T-helper 22 cell (primary cell): ENCODE results near the gene ZNF224.
"Not testable (repeated sequence)": the region's sequence is repeated elsewhere in the genome, so short reads cannot be mapped to it uniquely, and the experiment has no call there.

ENCODE experiments used
- DNase-seq: peaks from one replicate; pipeline ENCODE4 v3.0.0-alpha.2; 2020; ENCODE audit warnings: low read depth

Gene ZNF224

DNA sequence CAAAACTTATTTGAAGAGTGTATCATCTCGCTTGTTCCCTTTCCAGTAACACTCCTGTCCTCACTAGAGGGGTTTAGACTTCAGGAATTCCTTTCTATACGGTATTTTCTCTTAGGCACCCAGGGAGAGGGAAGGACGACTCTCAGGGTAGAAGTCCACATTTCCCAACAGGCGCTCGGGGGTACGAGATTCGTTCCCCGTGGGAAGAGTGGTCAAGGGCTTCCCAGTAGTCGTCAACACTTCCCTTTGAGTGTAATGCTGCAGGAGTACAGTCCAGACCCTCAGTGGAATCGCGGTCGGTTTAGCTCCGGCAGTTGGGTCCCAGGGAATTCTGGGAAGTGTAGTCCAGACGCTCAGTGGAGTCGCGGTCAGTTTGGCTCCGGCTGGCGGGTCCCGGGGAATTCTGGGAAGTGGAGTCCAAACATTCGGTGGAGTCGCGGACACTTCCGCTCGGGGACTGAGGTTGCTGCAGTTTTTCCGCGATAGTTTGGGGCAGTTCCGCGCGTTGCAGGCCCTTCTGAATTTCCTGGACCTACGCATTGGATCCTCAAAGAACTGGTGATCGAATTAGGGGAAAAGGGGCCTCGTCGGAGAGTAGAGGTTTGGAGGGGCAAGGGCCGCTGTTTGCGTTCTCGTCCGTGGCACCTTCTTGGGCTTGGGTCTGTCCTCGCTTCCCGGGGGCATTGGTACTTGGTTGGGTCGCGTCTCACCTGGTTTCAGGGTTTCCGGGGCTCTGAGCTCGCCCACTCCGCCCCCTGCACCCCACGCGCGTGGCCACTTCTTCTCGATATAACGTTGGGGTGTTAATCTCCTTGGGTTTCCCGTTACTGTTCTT is at the start of gene ZNF224:
TSS of gene ZNF224 (plus strand) at position 431 of the 835 bp plus-strand sequence. CDS start 3,513 bp downstream, outside the sequence.
- peak; percentile 65 for DNase-seq

DNA sequence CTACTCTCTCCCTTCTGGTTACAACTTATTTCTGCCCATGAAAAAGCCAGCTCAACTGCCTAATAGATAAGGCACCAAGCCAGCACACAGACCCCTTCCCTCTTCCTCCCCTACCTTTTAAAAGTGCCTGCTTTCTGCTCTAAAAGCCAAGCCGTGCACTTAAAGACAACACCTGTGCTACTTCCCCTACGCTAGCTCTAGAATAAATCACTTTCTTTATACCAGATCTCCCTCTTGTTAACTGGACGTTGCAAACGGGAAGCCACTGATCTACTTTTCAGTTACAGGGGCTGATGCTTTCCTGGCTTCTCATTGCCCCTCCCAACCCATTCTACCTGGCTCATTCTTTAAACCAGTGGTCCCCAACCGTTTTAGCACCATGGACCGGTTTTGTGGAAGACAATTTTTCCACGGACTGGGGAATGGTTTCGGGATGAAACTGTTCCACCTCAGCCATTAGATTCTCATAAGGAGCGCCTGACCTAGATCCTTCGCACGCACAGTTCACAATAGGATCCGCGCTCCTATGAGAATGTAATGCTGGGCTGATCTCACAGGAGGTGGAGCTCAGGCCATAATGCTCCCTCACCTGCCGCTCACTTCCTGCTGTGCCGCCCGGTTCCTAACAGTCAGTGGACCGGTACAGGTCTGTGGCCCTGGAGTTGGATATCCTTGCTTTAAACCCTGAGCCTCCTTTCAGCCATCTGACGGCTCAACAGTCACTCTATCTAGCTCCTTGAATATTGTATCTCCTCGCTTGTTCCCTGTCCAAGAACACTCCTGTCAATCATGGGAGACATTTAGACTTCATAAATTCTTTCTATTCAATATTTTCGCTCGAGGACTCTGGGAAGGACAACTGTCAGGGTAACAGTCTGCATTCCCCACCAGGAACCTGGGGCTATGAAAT is 43.2 kb upstream of the ZNF224 start:
- DNase-seq: no peak

- DNase-seq: peak; percentile 32
These were observed 42.3 kb upstream of the ZNF224 start, which contains the start of gene ZNF223 for GRCh38 chr19:44051650-44052402. Gene ZNF223, plus strand, starts transcription at chr19:44052036. Its CDS starts 3,141 bp downstream, at chr19:44055177.

DNA sequence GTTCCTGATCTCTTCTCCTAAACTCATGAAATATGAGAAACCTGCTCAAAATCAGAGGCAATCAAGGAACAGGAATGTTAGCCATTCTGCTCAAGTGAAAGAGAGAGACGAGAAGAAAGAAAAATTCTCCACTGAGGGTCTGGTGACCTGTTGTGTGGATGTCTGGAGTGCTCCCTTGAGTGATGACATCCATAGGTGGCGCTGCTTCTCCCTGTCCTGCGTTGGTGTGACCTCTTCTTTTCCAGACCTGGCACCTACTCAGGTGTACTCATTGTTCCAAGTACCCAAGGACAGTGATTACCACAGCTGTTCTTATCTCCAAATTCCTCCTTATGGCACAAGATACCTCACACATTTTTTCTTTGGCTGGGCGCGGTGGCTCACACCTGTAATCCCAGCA is 38.3 kb upstream of the ZNF224 start:
- DNase-seq: no peak

- no peak for DNase-seq
These were observed 34.9 kb upstream of the ZNF224 start for GRCh38 chr19:44059229-44059628.

GRCh38 chr19:44061038-44061437 is 33.1 kb upstream of the ZNF224 start:
- DNase-seq: no peak

- no peak for DNase-seq
These were observed 27.9 kb upstream of the ZNF224 start for GRCh38 chr19:44066305-44066704.

DNA sequence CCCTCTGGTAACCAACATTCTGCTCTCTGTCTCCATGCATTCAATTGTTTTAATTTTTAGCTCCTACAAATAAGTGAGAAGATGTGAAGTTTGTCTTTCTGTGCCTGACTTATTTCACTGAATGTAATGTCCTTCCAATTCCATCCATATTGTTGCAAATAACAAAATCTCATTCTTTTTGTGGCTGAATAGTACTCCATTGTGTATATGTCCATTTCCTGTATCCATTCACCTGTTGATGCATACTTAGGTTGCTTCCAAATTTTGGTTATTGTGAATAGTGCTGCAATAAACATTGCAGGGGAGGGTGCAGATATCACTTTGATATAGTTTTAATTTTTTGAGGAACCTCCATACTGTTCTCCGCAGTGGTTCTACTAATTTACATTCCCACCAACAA is 24.7 kb upstream of the ZNF224 start:
- DNase-seq: no peak

GRCh38 chr19:44071824-44072542 is 22.2 kb upstream of the ZNF224 start, which contains the start of gene ZNF284:
Gene ZNF284, plus strand, starts transcription at chr19:44072159. Its CDS starts 4,231 bp downstream, at chr19:44076390.
- DNase-seq: peak; percentile 69

- DNase-seq: no peak
These were observed 21.4 kb upstream of the ZNF224 start for GRCh38 chr19:44072543-44073401.

DNA sequence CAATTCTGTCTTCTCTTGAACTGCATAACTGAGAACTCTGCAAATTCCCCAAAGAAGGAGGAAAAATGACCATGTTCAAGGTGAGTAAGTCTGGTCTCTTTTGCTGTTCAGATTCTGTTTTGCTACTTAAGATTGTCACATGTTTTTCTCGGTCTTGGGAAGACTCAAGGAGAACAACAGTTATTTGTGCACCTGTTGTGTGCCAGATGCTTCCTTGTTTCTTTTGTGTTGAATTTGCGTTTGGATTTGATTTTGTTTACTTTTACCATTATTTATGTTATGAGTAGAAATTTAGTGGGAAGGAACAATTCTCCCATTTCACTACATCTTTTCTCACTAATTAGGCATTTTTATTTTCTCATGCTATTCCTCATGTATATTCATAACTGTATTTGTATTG is 17.8 kb upstream of the ZNF224 start:
- DNase-seq: no peak

- DNase-seq: no peak
These were observed 2.1 kb upstream of the ZNF224 start for GRCh38 chr19:44092108-44092507.

DNA sequence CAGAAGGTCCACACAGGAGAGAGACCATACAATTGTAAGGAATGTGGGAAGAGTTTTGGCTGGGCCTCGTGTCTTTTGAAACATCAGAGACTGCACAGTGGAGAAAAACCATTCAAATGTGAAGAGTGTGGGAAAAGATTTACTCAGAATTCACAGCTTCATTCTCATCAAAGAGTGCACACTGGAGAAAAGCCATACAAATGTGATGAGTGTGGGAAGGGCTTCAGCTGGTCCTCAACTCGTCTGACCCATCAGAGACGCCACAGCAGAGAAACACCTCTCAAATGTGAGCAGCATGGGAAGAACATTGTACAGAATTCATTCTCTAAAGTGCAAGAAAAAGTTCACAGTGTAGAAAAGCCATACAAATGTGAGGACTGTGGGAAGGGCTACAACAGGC is 13.6 kb downstream of the ZNF224 start:
- DNase-seq: no peak

DNA sequence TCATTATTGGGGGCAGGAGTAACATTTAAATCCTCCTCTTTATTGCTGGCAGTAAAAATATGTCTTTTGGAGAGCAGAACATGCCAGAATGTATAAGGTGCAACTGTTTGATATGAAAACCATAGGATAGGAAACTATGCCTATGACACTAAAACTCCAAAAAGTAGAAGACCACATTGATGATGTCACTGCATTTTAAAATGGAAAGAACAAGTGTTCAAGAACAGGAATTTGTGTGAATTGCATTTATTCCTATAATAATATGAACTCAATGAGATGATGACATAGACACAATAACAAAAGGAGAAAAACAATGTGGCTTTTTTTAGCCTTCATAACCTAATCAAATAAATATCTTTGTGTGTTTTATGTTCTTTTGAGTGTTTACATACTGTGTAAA is 15.3 kb downstream of the ZNF224 start:
- DNase-seq: no peak

GRCh38 chr19:44111910-44112463 is 17.8 kb downstream of the ZNF224 start:
- no peak for DNase-seq

DNA sequence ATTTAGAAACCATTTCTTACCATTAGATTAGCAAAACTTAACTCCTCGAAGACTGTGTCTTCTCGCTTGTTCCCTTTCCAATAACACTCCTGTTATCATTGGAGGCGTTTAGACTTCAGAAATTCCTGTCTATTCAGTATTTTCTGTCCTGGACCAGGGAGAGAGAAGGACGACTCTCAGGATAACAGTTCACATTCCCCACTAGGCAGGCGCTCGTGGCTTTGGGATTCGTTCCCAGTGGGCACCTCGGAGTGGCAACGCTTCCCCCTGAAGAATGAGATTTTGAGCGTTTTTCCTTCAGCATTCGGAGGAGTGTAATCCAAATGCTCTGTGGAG is 18.6 kb downstream of the ZNF224 start:
- no peak for DNase-seq

GRCh38 chr19:44113138-44113783 is 19.1 kb downstream of the ZNF224 start, which contains the start of gene ZNF225:
Gene ZNF225, plus strand, starts transcription at chr19:44113399. Its CDS starts 2,429 bp downstream, at chr19:44115828.
- DNase-seq: peak; percentile 71

GRCh38 chr19:44113784-44114390 is 19.7 kb downstream of the ZNF224 start:
- DNase-seq: no peak

DNA sequence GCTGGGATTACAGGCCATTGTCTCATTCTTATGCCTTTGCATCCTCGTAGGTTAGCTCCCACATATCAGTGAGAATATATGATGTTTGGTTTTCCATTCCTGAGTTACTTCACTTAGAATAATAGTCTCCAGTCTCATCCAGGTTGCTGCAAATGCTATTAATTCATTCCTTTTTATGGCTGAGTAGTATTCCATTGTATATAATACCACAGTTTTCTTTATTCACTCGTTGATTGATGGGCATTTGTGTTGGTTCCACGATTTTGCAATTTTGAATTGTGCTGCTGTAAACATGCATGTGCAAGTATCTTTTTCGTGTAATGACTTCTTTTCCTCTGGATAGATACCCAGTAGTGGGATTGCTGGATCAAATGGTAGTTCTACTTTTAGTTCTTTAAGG is 27.0 kb downstream of the ZNF224 start:
- not testable (repeated sequence) for DNase-seq
